K562 (cell line): ENCODE results near the gene MICALL2. TPM values are rescaled to one million over a fixed set of nuclear protein-coding genes. Genes with fewer than 3 reads are reported as not detected.
A peak's percentile ranks its signal among the peaks of the same experiment; 100 is the strongest.

ENCODE experiments used
- ARID1B ChIP-seq: fragments of 450-650 bp; IDR thresholded peaks from 2 replicates; pipeline ENCODE4 v1.6.1; 2016; ENCODE audit warnings: antibody characterized with exemption, mild to moderate bottlenecking, inconsistent platforms
- CBFA2T3 ChIP-seq: fragments of 450-650 bp; IDR thresholded peaks from 2 replicates; pipeline ENCODE4 v1.6.1; 2017
- CBX8 ChIP-seq: fragments of 200-600 bp; sonication (generic); IDR thresholded peaks from 2 replicates; pipeline ENCODE4 v1.6.1; 2012; ENCODE audit warnings: borderline replicate concordance, mixed run types, low read depth, mild to moderate bottlenecking, moderate library complexity, mixed read lengths, low read length, control low read depth, inconsistent platforms; ENCODE audit not compliant: poor library complexity, severe bottlenecking; ENCODE audit errors: extremely low read depth
- CHD2 ChIP-seq: IDR thresholded peaks from 2 replicates; pipeline ENCODE4 v1.6.1; 2011; ENCODE audit warnings: low read depth, low read length
- E2F6 ChIP-seq, 2 experiments: IDR thresholded peaks; 2 replicates each; pipeline ENCODE4 v1.6.1; 2011; ENCODE audit warnings: borderline replicate concordance in 1 of 2, control low read depth in 1 of 2, low read depth in 1 of 2, low read length in 1 of 2, mild to moderate bottlenecking in 1 of 2, mixed read lengths in 1 of 2, moderate library complexity in 1 of 2; ENCODE audit not compliant: insufficient read depth in 1 of 2, insufficient read length in 1 of 2, poor library complexity in 1 of 2, severe bottlenecking in 1 of 2; ENCODE audit errors: extremely low read depth in 1 of 2
- EP400 ChIP-seq: fragments of 450-650 bp; IDR thresholded peaks from 2 replicates; pipeline ENCODE4 v1.6.1; 2017; ENCODE audit warnings: antibody characterized with exemption, mild to moderate bottlenecking, moderate library complexity
- NELFE ChIP-seq: IDR thresholded peaks from 2 replicates; pipeline ENCODE4 v1.6.1; 2011; ENCODE audit warnings: mild to moderate bottlenecking; ENCODE audit not compliant: insufficient read depth, insufficient read length
- PATZ1 ChIP-seq: fragments of 250-450 bp; sonication (Bioruptor Pico); IDR thresholded peaks from 2 replicates; pipeline ENCODE4 v1.5.0; 2020; ENCODE audit warnings: mild to moderate bottlenecking, borderline replicate concordance
- POLR3G ChIP-seq: IDR thresholded peaks from 2 replicates; pipeline ENCODE4 v1.6.1; 2011; ENCODE audit not compliant: insufficient read length, insufficient replicate concordance; ENCODE audit errors: extremely low read depth
- PRDM10 ChIP-seq: fragments of 450-650 bp; IDR thresholded peaks from 2 replicates; pipeline ENCODE4 v1.6.1; 2018; ENCODE audit not compliant: partially characterized antibody
- PRPF4 ChIP-seq: fragments of 200-400 bp; formaldehyde crosslinking; IDR thresholded peaks from one replicate; pipeline ENCODE4 v1.6.1; 2017; ENCODE audit warnings: low read length, low read depth, mild to moderate bottlenecking; ENCODE audit not compliant: insufficient read depth, poor library complexity, severe bottlenecking
- RFX5 ChIP-seq: IDR thresholded peaks from 2 replicates; pipeline ENCODE4 v1.6.1; 2011; ENCODE audit warnings: low read depth, mild to moderate bottlenecking, improper control_type of control experiment, low read length
- ZKSCAN8 ChIP-seq: fragments of 200-800 bp; sonication (Bioruptor generic); IDR thresholded peaks from 2 replicates; pipeline ENCODE4 v1.6.1; 2016; ENCODE audit warnings: missing genetic modification characterization, missing compliant biosample characterization
- ZNF121 ChIP-seq: sonication (generic); formaldehyde crosslinking; conservative IDR thresholded peaks from 2 replicates; pipeline ENCODE4 v1.8.0; 2022; ENCODE audit warnings: missing genetic modification reagents
- ZNF174 ChIP-seq: fragments of 250-450 bp; sonication (Bioruptor Pico); IDR thresholded peaks from 2 replicates; pipeline ENCODE4 v1.4.0; 2020; ENCODE audit warnings: mild to moderate bottlenecking
- ZNF263 ChIP-seq: sonication (generic); formaldehyde crosslinking; IDR thresholded peaks from 2 replicates; pipeline ENCODE4 v1.8.0; 2022; ENCODE audit warnings: mild to moderate bottlenecking, missing genetic modification reagents, borderline replicate concordance
- polyA plus RNA-seq, 8 experiments: library from polyadenylated mRNA; depleted of rRNA in 4 of 8; stranded (reverse) in 5 of 8; unstranded in 3 of 8; fragments of >200 nt; fragmentation: Nextera tagmentation in 2 of 8; fragmentation: Illumina TruSeq in 1 of 8; extraction: Ambion mirVana in 2 of 8; extraction: Trizol in 1 of 8; gene quantifications; 2 replicates each; pipeline versions ENCODE4 v1.2.1 to v1.2.3, GENCODE V29; 2011 to 2014; ENCODE audit warnings: inconsistent platforms in 1 of 8, missing spikeins in 1 of 8
- total RNA-seq, 7 experiments: library from RNA; depleted of rRNA in 6 of 7; stranded (reverse); fragments of >200 nt in 6 of 7; fragmentation: Illumina TruSeq in 2 of 7; extraction: Trizol in 2 of 7; gene quantifications; 2 replicates each; pipeline versions ENCODE4 v1.2.1 to v1.2.3, GENCODE V29; 2011 to 2021; ENCODE audit warnings: low replicate concordance in 1 of 7
- TF ChIP-seq, protein P1 (sequence below): fragments of 250-450 bp; sonication (Bioruptor Pico); IDR thresholded peaks from 2 replicates; pipeline ENCODE4 v1.9.0; 2021; ENCODE audit warnings: mild to moderate bottlenecking, inconsistent platforms

MICALL2 gene
- total and polyA plus RNA-seq, 9 of the 15 experiments (the other 6 are each of a cell fraction or from before 2014, with no cell fraction given): 1.8 to 103 (median 17.0) TPM

- TF ChIP-seq NELFE: no peak
- TF ChIP-seq ARID1B: peak; percentile 71
- TF ChIP-seq PATZ1: no peak
- no peak for TF ChIP-seq CHD2
- TF ChIP-seq ZNF174 (CRISPR knock-in tag): no peak
- TF ChIP-seq PRPF4: no peak
- no peak for TF ChIP-seq CBX8
- peak; percentile 35; the same call in 1 of the 2 replicates for TF ChIP-seq ZNF263 (CRISPR knock-in tag)
- TF ChIP-seq E2F6 (IDR thresholded peaks at IDR 0.05; ENCODE audit: borderline replicate concordance in 1 of 2, extremely low read depth in 1 of 2, insufficient read depth in 1 of 2, insufficient read length in 1 of 2, low read depth in 1 of 2, low read length in 1 of 2, poor library complexity in 1 of 2, severe bottlenecking in 1 of 2): peak; percentile 28 to 33
- TF ChIP-seq ZNF121 (CRISPR knock-in tag): no peak
- no peak for TF ChIP-seq RFX5
- no peak for TF ChIP-seq POLR3G
- peak; percentile 87 for TF ChIP-seq CBFA2T3
- TF ChIP-seq, protein P1, sequence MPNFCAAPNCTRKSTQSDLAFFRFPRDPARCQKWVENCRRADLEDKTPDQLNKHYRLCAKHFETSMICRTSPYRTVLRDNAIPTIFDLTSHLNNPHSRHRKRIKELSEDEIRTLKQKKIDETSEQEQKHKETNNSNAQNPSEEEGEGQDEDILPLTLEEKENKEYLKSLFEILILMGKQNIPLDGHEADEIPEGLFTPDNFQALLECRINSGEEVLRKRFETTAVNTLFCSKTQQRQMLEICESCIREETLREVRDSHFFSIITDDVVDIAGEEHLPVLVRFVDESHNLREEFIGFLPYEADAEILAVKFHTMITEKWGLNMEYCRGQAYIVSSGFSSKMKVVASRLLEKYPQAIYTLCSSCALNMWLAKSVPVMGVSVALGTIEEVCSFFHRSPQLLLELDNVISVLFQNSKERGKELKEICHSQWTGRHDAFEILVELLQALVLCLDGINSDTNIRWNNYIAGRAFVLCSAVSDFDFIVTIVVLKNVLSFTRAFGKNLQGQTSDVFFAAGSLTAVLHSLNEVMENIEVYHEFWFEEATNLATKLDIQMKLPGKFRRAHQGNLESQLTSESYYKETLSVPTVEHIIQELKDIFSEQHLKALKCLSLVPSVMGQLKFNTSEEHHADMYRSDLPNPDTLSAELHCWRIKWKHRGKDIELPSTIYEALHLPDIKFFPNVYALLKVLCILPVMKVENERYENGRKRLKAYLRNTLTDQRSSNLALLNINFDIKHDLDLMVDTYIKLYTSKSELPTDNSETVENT (CRISPR knock-in tag): no peak
- peak; percentile 86; the same call in 1 of the 2 replicates for TF ChIP-seq EP400
- TF ChIP-seq PRDM10: peak; percentile 68
- TF ChIP-seq ZKSCAN8: no peak
These were observed 2.0 kb downstream of the MICALL2 start (continued) for GRCh38 chr7:1457059-1457948.
